GM18909 (cell line): ENCODE data around the gene PRR30.
"Not testable (repeated sequence)": the region's sequence is repeated elsewhere in the genome, so short reads cannot be mapped to it uniquely, and the experiment has no call there.

ENCODE experiments used
- ATAC-seq: cut with Tn5 transposase; IDR thresholded peaks from one replicate; pipeline ENCODE4 v1.9.1; 2021; ENCODE audit warnings: mild to moderate bottlenecking; ENCODE audit not compliant: unreplicated experiment, poor library complexity

Gene PRR30

DNA sequence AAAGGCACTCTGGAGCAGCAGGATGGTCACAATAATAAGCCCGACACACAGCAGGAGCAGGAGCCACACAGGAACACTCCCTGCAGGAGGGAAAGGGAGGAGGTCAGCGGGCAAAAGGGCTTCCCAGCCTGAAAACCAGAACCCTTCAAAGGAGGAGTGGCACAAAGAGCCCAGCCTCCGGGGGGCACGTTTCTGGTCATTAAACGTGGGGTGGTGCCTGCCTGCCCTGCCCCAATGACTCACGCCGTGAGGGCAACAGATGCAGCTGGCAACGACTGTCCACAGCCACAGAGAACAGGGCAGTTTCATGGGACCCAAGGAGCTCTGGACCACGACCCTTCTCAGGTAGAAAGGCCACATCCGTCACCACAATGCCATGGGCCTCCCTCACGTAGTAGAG lies 7.8 kb downstream of the PRR30 start:
- ATAC-seq = no peak

- ATAC-seq = no peak
Observed at GRCh38 chr2:27130396-27130795, 8.8 kb downstream of the PRR30 start.

DNA sequence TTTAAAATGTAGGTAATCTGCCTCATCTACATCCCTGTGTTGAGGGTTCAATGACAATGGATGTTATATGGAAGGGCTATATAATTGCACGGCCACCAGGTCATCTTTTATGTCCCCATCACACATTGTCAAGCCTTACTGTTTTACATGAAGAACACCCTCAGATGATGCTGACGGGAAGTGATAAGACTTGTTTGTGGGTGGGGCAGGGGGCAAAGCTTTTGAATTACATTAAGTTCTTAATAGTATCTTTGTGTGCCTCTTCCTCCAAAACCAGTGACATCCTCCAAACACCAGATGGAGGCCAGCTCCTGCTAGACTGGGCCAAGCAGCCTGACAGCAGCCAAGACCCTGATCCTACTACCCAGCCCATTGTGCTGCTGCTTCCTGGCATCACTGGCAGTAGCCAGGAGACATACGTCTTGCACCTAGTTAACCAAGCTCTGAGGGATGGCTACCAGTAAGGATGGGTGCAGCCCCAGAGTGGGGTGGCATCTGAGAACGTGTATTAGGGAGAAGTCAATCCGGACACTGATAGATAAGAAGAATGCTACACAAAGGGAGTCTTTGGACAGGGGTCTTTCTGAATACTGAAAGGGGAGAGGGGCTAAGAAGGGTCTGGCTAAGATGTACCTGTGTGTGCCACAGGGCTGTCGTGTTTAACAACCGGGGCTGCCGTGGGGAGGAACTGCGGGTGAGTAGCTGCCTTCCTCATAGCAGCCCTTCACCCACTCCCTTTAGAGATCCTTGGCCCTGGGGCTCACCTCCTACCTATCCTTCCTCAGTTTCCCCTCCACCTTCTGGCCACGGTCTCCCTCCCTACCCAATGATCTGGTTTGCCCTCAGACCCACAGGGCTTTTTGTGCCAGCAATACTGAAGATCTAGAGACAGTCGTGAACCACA lies 10.3 kb downstream of the PRR30 start:
- ATAC-seq = no peak

DNA sequence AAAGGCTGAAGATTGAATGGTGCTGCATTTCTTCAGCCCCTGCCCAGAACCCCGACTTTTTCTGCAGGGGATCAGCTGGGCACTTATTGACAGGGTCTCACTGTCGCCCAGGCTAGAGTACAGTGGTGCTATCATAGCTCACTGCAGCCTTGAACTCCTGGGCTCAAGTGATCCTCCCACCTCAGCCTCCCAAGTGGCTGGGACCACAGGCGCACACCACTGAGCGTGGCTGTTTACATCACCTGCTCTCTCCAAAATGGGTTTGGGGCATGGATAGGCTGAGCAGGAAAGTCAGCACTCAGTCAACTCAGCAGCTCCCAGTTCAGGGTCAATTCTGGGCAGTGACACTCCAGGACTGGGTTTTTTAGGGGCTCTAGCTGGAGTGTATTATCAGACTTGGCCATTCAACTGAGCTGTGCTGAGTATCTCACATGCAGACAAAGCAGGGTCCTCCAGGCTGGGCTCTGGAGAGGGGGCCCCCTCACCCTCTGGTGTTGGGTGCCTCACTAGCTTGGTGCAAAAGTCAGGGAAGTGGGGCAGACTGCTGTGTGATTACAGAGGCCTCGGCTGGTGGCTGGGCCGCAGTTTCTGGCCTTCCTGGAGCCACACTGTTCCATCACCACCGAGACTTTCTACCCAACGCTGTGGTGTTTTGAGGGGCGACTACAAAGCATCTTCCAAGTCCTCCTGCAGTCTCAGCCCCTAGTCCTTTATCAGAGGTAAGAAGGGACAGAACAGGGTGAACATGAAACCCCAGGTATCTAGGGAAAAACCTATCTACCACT lies 11.1 kb downstream of the PRR30 start:
- no peak for ATAC-seq

DNA sequence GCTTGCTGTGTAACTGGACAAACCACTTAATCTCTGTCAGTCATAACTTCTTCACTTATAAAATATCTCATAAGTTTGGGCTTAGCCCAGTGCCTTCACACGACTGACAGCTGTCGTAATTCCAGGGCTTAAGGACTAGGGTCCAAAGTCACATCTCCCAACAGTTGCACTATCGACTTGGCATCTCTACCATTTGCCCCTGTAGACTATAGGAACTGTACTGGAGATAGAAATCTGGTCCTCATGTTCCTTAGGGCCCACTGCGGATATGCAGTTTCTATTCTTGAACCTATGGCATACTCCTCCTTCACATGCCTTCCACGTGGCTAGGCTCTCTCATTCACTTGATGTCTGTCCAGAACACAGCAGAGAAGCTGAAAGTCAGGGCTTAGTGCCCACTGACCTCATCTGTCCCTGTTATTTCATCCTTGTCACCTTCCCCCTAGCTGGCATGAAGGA lies 12.9 kb downstream of the PRR30 start:
- ATAC-seq = no peak

- ATAC-seq = no peak
Observed at GRCh38 chr2:27125104-27125503, 14.1 kb downstream of the PRR30 start.

- no peak for ATAC-seq
Observed at GRCh38 chr2:27123302-27124150, 15.7 kb downstream of the PRR30 start, which contains the start of gene ABHD1. ABHD1 (plus strand) TSS chr2:27123815; CDS start chr2:27123949, 134 bp downstream.

DNA sequence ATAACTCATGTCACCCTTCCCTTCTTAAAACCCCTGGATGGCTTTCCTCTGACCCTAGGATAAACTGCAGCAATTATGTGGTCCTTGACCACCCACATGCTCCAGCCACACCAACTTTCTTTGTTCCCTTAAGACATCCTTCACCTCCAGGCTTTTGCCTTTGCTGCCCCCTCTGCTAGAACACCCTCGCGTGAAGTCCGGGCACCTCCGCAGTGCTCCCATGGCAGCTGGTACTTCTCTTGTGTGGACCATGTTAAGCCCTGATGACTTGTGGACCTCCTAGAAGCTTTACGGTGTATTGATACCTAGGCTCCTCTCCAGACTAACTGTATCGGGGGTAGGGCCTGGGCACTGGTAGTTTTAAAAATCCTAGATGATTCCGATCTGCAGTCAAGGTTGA lies 16.4 kb downstream of the PRR30 start:
- ATAC-seq = no peak

- ATAC-seq = no peak
Observed at GRCh38 chr2:27121906-27122305, 17.3 kb downstream of the PRR30 start.

DNA sequence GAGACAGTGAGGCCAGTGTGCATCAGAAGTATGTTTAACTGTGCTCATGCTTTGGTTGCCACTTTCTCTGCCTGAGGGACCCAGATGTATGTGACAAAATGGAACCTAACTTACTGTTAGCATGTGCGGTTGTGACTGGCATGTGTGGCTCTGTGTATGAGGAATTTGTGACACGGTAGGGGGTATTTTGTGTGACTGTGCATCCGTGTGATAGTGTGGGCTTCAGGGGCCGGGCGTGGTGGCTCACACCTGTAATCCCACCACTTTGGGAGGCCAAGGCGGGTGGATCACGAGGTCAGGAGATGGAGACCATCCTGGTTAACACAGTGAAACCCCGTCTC lies 19.9 kb downstream of the PRR30 start:
- not testable (repeated sequence) for ATAC-seq

DNA sequence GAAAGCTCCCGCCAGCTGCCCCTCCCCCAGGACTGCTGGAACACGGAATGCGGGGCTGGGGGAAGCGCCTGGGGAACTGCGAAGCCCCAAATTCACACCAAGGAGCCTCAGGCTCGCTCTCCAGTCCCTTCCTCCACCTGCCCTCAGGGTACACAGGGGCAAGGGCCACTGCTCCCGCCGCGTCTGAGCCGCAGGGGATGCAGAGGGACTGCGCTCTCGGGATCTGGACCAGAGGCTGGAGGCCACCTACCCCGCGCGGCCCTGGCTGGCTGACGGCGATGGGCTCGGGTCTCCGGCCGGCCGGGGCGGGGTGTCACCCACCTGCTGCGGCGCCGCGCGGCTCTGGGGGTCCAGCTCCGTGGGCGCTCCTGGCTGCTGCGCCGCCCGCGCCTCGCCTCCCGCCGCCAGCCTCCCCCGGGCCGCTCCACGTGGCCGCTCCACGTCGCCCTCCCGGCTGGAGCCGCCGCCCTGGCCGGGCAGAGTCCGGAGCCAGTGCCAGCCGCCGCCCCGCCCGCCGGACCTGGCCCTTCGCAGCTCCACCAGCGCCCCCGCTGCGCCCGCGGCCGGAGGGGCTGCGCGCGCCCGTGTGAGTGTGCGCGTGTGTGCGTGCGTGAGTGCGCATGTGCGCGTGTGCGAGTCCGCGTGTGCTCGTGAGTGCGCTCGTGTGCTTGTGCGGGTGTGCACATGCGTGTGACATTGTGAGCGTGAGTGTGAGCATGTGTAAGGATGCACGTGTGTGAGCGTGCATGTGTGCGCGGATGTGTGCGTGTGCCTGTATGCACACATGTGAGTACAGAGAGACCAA lies 20.5 kb downstream of the PRR30 start, which contains the start of gene CGREF1:
Gene CGREF1, minus strand, starts transcription at position 604 of the 805 bp plus-strand sequence. CDS start 14,762 bp downstream, outside the sequence.
- ATAC-seq = no peak

DNA sequence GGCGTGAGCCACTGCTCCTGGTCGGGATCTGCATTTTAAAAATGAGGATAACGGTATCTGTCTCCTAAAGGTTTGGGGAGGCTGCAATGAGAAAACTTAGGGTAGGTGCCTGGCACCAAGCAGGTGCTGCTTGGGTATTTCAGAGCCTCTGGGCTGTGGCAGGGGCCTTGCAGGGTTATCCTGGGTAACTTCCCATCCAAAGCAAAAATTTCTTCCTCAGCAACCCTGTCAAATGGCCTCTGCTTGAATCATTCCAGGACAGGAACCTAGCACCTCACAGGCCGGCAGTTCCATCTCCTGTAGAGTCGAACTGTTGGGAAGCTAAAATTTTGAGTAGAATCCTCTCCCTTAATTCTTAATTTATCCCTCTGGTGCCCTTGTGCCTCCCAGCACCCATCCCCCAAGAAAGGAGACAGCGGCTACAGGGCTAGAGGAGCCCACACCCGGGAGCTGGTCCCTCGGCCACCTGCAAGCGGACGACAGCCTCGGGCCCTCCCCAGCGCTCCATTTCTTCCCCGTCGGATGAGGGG lies 21.1 kb downstream of the PRR30 start:
- ATAC-seq = no peak

- no peak for ATAC-seq
Observed at GRCh38 chr2:27115519-27115918, 23.7 kb downstream of the PRR30 start.

GRCh38 chr2:27111392-27112078 lies 27.7 kb downstream of the PRR30 start:
- ATAC-seq = not testable (repeated sequence)

DNA sequence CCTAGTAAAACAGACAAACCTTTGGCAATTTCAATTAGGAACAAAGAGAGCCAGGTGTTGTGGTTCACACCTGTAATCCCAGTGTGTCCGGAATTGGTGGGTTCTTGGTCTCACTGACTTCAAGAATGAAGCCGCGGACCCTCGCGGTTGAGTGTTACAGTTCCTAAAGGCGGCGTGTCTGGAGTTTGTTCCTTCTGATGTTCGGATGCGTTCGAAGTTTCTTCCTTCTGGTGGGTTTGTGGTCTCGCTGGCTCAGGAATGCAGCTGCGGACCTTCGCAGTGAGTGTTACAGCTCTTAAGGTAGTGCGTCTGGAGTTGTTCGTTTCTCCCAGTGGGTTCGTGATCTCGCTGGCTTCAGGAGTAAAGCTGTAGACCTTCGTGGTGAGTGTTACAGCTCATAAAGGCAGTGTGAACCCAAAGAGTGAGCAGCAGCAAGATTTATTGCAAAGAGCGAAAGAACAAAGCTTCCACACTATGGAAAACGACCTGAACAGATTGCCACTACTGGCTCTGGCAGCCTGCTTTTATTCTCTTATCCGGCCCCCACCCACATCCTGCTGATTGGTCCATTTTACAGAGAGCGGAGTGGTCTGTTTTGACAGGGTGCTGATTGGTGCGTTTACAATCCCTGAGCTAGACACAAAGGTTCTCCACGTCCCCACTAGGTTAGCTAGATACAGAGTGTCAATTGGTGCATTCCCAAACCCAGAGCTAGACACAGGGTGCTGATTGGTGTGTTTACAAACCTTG lies 28.4 kb downstream of the PRR30 start:
- not testable (repeated sequence) for ATAC-seq

GRCh38 chr2:27109083-27109482 lies 30.1 kb downstream of the PRR30 start:
- ATAC-seq = no peak

DNA sequence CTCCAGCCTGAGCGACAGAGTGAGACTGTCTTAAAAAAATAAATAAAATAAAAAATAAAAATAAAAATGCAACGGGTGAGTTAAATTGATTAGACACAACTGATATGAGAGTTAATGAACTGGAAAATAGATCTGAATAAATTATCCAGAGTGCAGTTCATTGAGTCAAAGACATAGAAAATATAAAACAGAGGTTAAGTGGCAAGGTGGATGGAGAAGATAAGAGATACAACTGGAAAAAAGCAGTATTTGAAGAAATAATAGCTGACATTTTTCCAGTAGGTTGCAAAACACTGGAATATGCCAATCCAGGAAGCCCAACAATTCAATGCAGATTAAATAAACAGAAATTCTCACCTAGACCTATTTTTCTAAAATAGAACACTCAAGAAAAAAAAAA lies 31.0 kb downstream of the PRR30 start:
- ATAC-seq = no peak

GRCh38 chr2:27105981-27106380 lies 33.2 kb downstream of the PRR30 start:
- ATAC-seq = no peak
